ENCODE data around the gene ZBTB40.

ZBTB40 gene

DNA sequence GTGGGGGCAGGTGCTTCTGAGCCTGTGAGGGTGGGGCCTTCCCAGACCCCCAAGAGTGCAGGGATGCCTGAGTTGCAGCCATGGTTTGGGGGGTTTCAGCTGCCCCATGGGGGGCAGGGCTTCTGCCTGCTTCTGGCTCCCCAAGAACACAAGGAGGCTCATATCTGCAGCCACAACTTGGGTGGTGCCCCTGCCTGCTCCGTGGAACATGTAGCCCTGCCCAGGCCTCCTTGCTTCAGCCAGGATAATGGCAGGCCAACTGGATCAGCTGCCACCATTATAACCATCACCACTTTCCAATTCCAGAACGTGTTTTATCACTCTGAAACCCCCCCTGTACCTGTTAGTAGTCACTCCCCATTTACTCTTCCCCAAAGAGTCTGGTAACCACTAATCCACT, 14.0 kb downstream of the ZBTB40 start:
- DNase-seq (ENCODE audit: low read depth): no peak

DNA sequence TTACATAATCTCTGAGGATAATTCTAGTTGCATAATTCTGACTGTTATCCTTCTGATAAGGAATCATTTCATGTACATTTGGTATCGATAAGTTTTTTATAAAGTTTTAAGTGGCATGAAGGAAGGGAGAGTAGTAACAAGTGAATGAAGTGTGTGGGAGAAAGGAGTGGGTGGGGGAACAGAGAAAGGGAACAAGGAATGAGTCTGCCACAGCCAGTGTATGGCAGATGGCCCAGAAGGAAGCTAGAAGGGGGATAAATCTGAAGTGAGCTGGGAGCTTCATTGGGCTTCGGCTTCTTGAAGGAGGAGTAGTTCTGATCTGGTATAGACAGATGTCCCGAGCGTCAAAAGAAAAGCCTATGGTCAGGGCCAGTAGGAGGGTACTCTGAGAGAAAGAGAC, 18.6 kb downstream of the ZBTB40 start:
- DNase-seq (ENCODE audit: low read depth): no peak

DNA sequence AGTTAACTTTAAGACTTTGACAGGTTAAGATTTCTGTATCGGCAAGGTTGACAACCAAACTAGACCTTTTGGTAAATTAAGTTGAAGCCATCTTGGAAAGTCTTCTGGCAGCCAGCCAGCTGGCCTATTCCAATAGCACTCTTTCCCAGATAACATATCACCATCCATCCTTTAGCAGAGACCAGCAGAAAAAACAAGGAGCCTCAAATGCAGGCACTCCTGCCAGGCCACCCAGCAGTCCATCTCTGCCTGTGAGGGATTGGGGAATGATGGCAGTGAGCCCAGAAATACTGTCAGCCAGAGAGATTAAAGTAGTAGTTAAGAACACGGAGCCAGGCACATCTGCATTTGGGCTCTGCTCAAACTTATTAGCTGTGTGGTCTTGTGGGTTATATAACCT, 19.4 kb downstream of the ZBTB40 start:
- no peak for DNase-seq (ENCODE audit: low read depth)

DNA sequence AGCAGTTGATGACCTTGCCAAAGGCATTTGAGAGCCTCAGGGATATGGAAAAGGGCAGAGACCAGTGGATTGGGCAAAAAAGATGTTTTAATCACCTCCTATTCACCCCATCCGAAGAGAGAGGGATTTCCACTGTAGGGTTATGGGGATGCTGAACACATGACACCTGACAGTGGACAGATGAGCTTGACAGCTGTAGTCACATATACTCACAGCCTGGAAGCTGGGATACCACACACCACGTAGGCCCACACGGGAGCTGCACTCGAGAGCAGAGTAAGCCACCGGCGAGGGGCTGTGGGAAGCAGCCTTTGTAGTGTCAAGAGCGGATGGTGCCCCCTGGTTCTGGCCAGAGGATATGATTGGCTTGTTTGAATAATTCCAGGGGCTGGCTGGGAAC, 20.0 kb downstream of the ZBTB40 start:
- no peak for DNase-seq (ENCODE audit: low read depth)

DNA sequence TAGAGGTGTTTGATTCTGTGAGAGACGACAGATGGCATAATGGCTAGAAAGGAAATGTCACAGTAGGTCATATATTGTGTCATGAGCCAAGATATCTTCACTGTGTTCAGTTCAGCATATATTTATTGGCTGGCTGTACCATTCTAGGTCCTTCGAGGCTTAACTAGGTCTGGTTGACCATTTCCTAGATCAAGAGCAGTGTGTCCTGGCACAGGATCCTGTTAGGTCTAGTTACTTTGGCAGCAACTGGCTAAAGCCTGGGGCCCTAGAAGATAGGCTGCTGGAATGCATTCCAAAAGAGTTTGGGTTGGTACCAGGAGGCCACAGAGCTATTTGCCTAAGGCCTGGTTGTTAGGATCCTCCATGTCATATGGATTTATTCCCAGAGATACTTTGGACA, 20.9 kb downstream of the ZBTB40 start:
- no peak for DNase-seq (ENCODE audit: low read depth)

DNA sequence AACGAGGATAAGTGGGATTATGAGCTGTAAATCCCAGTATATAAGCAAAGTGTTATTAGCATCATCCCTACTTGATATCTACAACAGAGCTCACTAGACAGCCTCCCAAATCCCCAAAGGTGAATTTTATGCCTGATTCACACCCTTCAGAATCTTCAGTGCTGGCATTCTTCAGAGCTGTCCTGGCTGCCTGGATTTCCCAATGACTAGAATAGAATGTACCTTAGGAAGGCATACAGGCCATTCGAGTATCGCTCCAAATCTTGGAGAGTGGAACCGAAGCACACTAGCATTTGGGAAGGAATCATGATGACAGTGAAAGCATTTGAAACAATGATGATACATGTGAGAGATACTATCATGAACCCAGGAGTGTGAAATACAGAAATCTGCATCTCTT, 22.3 kb downstream of the ZBTB40 start:
- no peak for DNase-seq (ENCODE audit: low read depth)

DNA sequence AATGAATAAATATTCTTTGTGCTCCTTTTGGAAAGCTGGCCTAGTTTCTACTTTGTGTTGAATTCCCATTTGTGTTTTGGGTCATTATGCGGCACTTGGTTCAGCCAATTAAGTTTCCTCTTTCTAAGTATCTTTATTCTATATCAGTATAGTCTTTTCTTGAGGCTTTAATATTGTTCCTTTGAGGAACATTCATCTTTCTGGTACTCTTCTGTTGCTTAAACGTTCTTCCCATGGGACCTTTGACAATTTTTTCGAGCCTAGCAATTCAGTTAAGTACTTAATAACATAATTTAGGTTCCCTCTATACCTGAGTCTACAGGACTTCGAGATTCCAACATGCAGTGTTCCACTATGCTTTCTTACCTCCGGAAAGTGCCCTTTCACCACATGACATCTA, 24.9 kb downstream of the ZBTB40 start:
- DNase-seq (ENCODE audit: low read depth): no peak

DNA sequence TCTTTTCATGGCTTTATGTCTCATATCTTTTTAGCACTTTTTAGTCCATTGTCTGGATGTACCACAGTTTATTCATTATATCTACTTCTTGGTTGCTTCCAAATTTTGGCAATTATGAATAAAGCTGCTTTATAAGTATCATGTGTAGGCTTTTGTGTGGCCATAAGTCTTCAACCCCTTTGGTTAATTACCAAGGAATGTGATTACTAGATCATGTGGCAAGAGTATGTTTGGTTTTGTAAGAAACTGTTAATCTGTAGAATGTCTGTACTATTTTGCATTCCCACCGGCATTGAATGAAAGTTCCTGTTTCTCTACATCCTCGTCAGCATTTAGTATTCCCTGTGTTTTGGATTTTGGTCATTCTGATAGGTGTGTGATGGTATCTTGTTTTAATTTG, 31.5 kb downstream of the ZBTB40 start:
- DNase-seq (ENCODE audit: low read depth): no peak

DNA sequence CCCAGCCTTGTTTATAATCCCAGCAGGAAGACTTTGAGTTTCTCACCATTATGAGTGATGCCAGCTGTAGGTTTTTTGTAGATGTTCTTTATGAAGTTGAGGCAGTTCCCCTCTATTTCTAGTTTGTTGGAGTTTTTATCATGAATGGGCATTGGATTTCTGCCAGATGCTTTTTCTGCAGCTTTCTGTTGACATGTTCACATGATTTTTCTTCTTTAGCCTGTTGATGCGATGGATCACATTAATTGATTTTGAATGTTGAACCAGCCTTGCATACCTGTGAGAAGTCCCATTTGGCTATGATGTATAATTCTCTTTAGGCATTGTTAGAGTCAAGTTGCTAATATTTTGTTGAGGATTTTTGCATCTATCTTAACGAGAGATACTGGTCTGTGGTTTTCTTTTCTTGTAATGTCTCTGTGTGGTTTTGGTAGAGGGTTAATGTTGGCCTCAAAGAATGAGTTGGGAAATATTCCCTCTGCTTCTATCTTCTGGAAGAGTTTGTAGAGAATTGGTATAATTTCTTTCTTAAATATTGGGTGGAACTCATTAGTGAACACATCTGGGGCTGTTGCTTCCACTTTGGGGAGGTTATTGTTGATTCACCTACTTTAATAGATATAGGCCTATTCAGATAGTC, 33.2 kb downstream of the ZBTB40 start:
- DNase-seq (ENCODE audit: low read depth): no peak

DNA sequence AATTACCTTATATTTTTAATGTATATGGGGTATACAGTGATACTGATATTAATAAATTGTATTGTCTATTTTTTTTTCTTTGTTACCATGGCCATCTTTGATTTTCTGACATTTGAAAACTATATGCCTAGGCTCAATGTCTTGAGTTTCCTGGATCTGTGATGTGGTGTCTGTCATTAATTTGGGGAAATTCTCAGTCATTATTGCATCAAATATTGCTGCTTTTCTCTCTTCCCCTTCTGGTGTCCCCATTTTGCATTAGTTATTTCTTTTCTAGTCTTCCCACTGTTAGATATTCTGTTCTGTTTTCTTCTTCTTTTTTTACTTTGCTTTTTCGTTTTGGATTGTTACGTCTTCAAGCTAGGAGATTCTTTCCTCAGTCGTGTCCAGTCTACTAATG, 33.8 kb downstream of the ZBTB40 start:
- no peak for DNase-seq (ENCODE audit: low read depth)

DNA sequence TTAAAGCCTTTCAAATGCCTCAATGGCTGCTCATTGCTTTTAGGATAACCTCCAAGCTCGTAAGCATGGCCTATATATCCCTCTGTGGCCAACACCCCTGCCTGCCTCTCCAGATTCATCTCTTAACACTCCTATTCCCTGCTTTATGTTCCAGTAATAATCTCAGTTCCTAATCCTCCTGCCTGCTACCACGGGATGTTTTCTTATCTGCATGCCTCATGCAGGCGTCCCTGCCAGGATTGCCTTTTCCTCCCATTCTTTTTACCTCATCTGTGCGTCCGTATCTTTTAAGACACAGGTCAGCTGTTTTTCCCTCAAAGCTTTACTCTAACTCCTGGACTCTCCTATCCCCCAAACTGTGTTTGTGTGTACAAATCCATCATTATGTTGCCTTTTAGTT, 36.1 kb downstream of the ZBTB40 start:
- no peak for DNase-seq (ENCODE audit: low read depth)

DNA sequence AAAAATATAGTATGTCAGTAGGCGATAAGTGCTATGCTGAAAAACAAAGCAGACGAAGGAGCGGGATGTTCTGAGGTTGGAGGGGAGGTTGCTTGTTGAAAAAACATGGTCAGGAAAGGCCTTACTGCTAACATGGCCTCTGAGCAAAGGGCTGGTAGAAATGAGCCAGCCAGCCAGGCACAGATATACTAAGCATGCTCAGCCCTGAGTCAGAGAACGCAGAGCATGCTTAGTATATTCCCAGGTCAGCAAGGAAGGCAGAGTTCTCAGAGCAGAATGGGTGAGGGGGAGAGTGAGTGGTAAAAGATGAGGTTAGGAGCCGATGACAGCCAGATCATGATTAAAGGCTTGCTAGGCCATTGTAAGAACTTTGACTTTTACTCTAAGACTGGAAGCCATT, 36.7 kb downstream of the ZBTB40 start:
- DNase-seq (ENCODE audit: low read depth): no peak

DNA sequence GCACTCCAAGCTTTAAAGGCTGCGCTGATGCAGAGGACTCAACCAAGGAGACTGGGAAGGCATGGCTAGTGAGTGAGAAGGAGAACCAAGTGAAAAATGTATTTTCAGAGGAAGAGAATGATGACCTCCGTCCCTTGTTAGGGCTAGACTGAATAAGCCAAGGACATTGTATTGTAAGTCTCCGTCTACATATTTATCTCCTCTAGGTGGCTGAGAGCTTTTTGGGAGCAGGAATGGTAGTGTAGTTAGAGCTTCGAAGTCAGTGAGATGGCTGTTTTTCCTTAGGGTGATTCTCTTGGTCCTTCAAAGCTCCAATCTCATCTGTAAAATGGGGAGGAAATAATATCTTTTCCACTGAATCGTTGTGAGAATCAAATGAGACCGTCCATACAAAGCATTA, 37.6 kb downstream of the ZBTB40 start:
- DNase-seq (ENCODE audit: low read depth): no peak

DNA sequence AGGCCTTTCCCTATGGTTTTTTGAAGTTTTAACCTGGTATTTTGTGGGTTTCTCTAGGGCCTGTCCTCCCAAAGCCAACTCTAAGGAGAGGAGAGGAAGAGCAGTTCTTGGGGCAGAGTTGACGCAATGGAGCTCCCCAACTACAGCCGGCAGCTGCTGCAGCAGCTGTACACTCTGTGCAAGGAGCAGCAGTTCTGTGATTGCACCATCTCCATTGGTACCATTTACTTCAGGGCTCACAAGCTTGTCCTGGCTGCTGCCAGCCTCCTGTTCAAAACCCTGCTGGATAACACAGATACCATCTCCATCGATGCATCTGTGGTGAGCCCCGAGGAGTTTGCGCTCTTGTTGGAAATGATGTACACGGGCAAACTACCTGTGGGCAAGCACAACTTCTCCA, 38.2 kb downstream of the ZBTB40 start:
- DNase-seq (ENCODE audit: low read depth): no peak

DNA sequence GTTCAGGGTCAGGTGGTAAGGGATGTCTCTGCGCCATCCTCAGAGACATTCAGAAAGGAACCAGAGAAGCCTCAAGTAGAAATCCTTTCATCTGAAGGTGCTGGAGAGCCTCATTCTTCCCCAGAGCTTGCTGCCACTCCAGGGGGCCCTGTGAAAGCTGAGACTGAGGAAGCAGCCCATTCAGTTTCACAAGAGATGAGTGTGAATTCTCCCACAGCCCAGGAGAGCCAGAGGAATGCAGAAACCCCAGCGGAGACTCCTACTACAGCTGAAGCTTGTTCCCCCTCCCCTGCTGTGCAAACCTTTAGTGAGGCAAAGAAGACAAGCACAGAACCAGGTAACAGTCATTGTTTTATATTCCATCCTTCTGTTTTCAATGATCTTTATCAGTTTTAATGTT, 38.7 kb downstream of the ZBTB40 start:
- DNase-seq (ENCODE audit: low read depth): no peak

DNA sequence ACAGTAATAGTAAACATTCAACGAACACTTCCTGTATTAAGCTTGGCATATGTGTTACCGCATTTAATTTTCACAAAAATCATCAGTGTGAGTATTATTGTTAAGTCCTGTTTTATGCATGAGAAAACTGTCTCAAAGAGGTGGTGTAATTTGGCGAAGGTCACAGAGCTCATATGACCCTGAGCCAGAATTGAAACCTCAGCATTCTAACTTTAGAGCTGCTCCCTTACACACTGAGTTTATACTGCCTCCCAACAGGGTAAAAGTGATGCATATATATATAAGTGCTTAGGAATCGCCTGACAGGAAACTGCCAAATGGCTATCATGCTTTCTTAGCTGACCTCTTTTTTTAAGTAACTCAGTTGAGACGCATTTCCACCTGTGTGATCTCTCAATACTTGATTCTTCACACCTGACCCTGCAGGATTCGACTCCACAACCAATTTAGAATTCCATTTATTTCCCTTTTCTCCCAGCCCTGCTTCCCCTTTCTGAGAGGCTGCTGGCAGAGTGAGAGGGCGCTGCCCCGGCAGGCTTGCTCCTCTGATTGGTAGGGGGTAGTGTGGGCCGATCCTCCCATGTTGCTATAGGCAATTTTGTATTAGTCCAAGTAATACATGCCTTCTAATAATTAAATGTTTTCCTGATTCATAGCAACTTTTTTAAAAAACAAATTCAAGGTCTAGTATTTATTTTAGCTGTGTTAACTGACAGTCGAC, 40.5 kb downstream of the ZBTB40 start:
- no peak for DNase-seq (ENCODE audit: low read depth)

DNA sequence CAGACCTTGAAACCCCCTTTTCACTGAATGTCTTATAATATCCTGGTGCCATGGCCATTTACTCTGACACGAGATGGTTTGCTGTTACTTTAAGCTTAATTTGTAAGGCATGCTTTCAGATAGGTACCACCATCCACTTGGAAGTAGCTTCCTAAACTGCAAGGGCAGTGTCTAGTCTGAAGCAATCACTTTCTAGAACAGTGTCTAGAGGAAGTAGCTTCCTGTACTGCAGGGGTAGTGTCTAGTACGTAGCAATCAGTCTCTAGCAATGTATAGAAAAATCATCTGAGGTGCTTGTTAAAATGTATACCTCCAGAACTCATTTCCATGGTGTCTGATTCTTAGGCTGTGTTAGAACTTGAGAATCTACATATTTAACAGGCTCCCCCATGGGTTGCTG, 42.5 kb downstream of the ZBTB40 start:
- no peak for DNase-seq (ENCODE audit: low read depth)

DNA sequence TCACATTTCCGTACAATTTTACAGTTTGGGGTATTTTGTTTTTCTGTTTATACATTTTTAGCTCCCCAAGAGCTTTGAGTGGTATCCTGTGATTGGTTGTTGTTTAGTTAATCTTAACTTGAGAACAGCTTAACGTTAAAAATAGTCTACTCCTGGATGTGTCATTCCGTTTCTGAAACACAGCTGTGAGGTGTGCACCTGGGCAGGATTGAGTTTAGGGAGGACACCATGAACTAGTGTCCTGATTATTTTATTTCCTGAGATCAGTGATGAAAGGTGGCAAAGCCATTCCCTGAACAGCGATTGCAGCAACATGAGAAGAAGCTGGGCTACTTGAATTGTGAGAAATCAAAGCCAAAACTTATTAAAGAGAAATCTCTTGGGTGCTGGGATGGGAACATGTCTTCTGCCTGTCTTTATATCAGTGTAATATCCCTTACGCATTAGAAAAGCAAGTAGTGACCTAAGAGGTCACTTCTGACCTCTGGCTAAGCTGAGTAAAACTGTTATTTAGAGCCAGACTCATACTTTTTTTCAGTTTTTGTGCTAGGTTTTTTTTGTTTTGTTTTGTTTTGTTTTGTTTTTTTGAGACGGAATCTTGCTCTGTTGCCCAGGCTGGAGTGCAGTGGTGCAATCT, 43.4 kb downstream of the ZBTB40 start:
- no peak for DNase-seq (ENCODE audit: low read depth)

DNA sequence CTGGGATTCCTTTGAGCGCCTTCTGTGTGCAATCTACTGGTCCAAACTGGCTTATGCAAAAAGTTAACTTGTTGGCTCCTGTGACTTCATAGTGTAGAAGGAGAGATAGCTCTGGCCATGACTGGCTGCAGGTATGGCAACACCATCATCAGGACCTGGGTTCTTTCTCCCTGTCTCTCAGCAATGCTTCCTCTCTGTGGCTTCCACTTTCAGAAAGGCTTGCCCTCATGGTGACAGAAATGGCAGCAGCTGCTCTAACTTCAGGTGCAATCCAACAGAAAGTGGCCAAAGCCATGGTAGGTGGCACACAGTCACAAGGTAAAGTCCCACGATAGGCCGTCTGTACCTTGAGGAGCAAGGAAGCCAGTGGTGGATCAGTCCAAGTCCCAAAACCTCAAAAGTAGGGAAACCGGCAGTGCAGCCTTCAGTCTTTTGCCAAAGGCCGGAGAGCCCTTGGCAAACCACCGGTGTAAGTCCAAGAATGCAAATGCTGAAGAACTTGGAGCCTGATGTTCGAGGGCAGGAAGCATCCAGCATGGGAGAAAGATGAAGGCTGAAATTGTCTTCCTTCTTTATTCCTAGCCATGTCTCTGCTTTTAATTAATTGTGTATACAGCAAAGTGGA, 45.0 kb downstream of the ZBTB40 start:
- no peak for DNase-seq (ENCODE audit: low read depth)

DNA sequence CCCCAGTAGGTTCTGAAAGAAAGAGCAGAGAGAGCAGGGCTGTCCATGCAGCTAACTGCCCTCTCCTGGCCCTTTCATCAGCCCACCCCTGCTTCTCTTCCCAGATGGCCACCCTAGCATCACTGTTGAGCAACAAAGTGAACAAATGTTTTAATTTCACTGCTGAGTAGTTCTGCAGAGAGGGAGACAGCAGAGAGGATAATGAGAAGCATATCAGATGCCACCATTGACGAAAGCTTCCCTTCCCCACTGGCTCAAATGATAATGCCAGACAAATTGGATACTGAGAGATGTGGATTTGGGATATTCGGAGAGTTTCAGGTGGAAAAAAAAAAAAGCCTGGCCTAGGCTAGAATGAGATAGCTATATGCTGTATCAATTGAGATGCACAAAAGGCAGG, 46.8 kb downstream of the ZBTB40 start:
- DNase-seq (ENCODE audit: low read depth): no peak

DNA sequence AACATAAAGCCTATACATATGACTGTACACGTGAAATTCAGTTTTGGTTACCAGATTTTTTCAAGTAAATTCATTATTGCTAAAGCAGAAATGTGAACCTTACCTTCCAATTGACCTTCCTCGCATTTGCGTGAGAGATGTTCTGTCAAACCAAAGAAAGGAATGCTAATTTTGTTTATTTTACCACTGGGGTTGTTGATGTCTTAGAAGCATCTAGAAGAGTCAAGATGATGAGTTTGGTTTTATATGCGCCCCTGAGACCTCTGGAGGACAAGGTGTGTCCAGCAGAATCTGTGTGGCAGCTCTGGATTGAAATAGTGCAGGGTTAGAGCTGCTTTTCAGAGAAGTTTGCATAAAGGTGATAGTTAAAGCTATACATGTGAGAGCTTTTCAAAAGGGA, 48.4 kb downstream of the ZBTB40 start:
- DNase-seq (ENCODE audit: low read depth): no peak

DNA sequence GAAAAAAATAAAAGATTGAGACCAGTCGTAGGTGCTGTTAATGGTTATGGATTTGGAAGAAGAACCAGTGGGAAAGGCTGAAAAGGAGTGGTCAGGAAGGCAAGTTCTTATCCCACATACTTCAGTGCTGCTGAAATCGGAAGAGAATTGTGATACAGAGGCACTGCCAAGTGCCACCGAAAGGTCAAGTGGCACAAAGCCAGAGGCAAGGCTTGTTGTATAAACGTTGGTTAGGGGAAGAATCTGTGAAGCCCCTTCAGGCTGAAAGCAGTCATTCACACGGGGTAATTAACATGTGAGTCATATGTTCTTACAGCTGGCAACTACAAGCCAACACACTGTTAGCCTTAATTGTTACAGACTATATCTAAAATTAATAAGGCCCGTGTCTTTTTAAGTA, 48.8 kb downstream of the ZBTB40 start:
- no peak for DNase-seq (ENCODE audit: low read depth)

DNA sequence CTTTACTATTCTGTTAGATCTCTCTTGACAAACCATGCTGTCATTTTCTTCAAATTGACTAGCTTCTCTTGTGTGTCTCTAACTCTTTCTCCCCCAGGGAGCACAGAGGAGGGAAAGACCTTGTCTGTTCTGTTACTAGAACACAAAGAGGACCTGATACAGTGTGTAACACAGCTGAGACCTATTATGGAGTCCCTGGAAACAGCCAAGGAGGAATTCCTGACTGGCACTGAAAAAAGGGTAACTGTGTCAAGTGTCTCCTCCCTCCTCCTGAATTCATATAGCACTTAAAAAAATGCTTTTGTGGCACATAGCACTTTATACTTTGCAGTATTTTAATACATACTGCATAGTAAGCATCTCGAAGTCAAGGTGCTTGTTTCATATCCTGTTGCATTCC, 50.6 kb downstream of the ZBTB40 start:
- DNase-seq (ENCODE audit: low read depth): no peak

All from HS-5 (cell line).